ENCODE measurements around the gene CNTN4. TPM values are rescaled to one million over a fixed set of nuclear protein-coding genes. Genes with fewer than 3 reads are reported as not detected.

CNTN4 gene
- total RNA-seq, 3 donors from 2014 or later (not counting 1 experiment from before 2014, with no cell fraction given): not detected

DNA sequence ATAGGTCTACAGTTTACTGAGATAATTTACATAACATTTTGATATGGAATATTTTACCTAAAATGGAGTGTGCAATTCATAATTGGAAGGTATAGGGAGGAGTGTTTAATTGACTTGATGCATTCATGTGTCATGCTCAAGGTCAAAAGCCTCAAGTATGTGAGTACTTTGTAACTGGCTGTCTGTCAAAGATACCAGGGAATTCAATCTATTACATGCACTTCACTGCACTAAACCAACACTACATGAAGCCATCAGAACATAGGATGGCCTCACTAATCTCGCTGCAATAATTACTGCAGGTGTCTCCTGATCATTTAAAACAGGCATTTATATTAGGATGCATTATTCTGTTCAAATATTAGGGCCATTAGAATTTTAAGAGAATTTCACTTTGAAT, 367.2 kb downstream of the CNTN4 start:
- Mint-ChIP-seq H3K4me3 (no peak overlapping the region), H3K4me1 (no peaks in the 10 kb centered on the region), H3K27me3 (ENCODE audit: low read depth in 2 of 2) (no peaks in the 10 kb centered on the region), H3K27ac (no peak overlapping the region), H3K9me3 (peaks cover 8 to 9% of the 10 kb centered on the region in 2 donors), H3K36me3 (peaks cover 6% of the 10 kb centered on the region)
- Histone ChIP-seq H3K36me3 (ENCODE audit: control insufficient read depth, insufficient read depth, low read length) (no peaks in the 10 kb centered on the region), H3K4me1 (ENCODE audit: control insufficient read depth, insufficient read depth, low read length) (no peaks in the 10 kb centered on the region), H3K27me3 (ENCODE audit: control insufficient read depth, insufficient read depth, low read length) (no peaks in the 10 kb centered on the region), H3K4me3 (ENCODE audit: low read length) (no peak overlapping the region), H3K27ac (ENCODE audit: low read length) (no peak overlapping the region), H3K9me3 (ENCODE audit: control insufficient read depth, insufficient read depth, low read length) (no peaks in the 10 kb centered on the region)
- intact Hi-C loops (cut with micrococcal nuclease): no loop called here
- DNase-seq (no peak), ATAC-seq (no peak)
- 83% methylated on average over 1 of the region's 1 CpG for WGBS (ENCODE audit: insufficient coverage)
- TF ChIP-seq, protein P1, sequence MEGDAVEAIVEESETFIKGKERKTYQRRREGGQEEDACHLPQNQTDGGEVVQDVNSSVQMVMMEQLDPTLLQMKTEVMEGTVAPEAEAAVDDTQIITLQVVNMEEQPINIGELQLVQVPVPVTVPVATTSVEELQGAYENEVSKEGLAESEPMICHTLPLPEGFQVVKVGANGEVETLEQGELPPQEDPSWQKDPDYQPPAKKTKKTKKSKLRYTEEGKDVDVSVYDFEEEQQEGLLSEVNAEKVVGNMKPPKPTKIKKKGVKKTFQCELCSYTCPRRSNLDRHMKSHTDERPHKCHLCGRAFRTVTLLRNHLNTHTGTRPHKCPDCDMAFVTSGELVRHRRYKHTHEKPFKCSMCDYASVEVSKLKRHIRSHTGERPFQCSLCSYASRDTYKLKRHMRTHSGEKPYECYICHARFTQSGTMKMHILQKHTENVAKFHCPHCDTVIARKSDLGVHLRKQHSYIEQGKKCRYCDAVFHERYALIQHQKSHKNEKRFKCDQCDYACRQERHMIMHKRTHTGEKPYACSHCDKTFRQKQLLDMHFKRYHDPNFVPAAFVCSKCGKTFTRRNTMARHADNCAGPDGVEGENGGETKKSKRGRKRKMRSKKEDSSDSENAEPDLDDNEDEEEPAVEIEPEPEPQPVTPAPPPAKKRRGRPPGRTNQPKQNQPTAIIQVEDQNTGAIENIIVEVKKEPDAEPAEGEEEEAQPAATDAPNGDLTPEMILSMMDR (IDR thresholded peaks at IDR 0.05): no peak

DNA sequence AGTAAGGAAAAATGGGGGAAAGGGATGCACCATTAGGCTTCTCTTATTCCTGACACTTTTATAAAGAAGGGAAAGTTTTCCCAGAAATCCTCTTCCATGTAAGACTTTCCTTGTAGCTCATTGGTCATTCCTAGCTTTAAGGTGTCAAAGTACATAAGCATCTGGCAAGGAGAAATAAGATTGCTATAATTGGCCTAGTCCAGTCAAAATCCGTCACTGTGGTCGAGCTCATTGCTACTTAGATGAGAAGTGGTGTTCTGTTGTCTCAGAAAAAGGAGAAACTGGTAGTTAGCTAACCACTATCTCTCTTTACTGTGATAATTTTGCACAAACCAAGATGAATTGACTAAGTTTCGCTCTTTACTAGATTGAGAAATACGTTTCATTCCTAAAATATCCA, 370.1 kb downstream of the CNTN4 start:
- H3K27ac Mint-ChIP-seq: no peak overlapping the region
- 100% methylated on average over 2 of the region's 4 CpGs for WGBS (ENCODE audit: insufficient coverage)

DNA sequence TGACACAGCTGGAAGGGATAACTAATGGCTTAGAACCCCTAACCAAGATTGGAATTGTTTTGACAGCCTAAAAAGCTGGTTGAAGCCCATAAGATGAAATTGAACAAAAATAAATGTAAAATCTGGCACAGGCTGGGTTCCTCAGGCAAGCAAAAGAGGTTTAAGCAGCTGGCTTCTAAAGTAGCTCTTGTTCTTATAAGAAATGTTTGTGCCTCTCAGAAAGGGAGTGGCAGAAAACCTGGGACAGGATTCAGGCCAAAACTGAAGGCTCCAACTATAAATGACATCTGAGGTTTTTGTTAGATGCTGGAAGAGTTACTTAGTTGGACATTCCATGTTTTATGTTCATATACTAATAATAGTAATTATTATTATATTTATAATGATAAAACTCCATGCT, 378.3 kb downstream of the CNTN4 start:
- H3K4me1 ChIP-seq (ENCODE audit: control insufficient read depth, insufficient read depth, low read length): no peaks in the 10 kb centered on the region
- peaks cover 4% of the 10 kb centered on the region for H3K9me3 ChIP-seq (ENCODE audit: control insufficient read depth, insufficient read depth, low read length)
- no peak overlapping the region for H3K27ac Mint-ChIP-seq
- H3K4me1 Mint-ChIP-seq: no peaks in the 10 kb centered on the region
- H3K4me3 ChIP-seq (ENCODE audit: low read length): no peak overlapping the region
- H3K27me3 ChIP-seq (ENCODE audit: control insufficient read depth, insufficient read depth, low read length): no peaks in the 10 kb centered on the region
- no peaks in the 10 kb centered on the region for H3K27me3 Mint-ChIP-seq (ENCODE audit: low read depth in 2 of 2)
- H3K36me3 ChIP-seq (ENCODE audit: control insufficient read depth, insufficient read depth, low read length): no peaks in the 10 kb centered on the region
- no peak overlapping the region for H3K27ac ChIP-seq (ENCODE audit: low read length)
- no peak overlapping the region for H3K4me3 Mint-ChIP-seq
- ATAC-seq: no peak
- no peak for DNase-seq
- H3K9me3 Mint-ChIP-seq: peaks cover 12 to 17% of the 10 kb centered on the region in 2 donors
- TF ChIP-seq, protein P1 (IDR thresholded peaks at IDR 0.05): no peak
- intact Hi-C loops (cut with micrococcal nuclease): no loop called here
- H3K36me3 Mint-ChIP-seq: no peaks in the 10 kb centered on the region

More for the DNA sequence above, 370.1 kb downstream of the CNTN4 start:
- peaks cover 4% of the 10 kb centered on the region for H3K9me3 ChIP-seq (ENCODE audit: control insufficient read depth, insufficient read depth, low read length)
- DNase-seq (no peak), ATAC-seq (no peak)
- no peak overlapping the region for H3K4me3 ChIP-seq (ENCODE audit: low read length)
- Mint-ChIP-seq H3K4me3 (no peak overlapping the region), H3K9me3 (peaks cover 10 to 12% of the 10 kb centered on the region in 2 donors), H3K4me1 (no peaks in the 10 kb centered on the region), H3K36me3 (peaks cover 6% of the 10 kb centered on the region), H3K27me3 (ENCODE audit: low read depth in 2 of 2) (no peaks in the 10 kb centered on the region)
- no peaks in the 10 kb centered on the region for H3K36me3 ChIP-seq (ENCODE audit: control insufficient read depth, insufficient read depth, low read length)
- no peaks in the 10 kb centered on the region for H3K4me1 ChIP-seq (ENCODE audit: control insufficient read depth, insufficient read depth, low read length)
- H3K27ac ChIP-seq (ENCODE audit: low read length): no peak overlapping the region
- no peaks in the 10 kb centered on the region for H3K27me3 ChIP-seq (ENCODE audit: control insufficient read depth, insufficient read depth, low read length)
- TF ChIP-seq, protein P1 (IDR thresholded peaks at IDR 0.05): no peak
- intact Hi-C loops (cut with micrococcal nuclease): no loop called here

DNA sequence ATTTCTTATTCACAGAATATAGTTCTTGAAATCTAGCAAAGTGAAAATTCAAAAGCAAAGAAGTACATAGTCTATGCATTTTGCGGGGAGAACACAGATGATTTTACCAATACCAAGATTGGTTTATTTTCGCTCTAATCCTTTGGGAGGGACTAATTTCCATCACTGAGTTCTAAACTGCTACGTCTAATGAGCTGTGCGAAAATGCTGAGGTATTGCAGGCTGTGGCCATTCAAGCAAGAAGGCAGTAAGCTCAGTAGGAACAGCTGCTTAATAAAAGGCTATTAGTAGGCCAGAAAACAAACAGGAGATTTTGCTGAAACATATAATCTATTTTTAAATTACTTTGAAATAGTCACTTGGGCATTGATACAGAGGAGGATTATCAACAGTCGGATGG, 379.0 kb downstream of the CNTN4 start:
- Histone ChIP-seq H3K4me1 (ENCODE audit: control insufficient read depth, insufficient read depth, low read length) (no peaks in the 10 kb centered on the region), H3K27ac (ENCODE audit: low read length) (no peak overlapping the region), H3K27me3 (ENCODE audit: control insufficient read depth, insufficient read depth, low read length) (no peaks in the 10 kb centered on the region), H3K36me3 (ENCODE audit: control insufficient read depth, insufficient read depth, low read length) (no peaks in the 10 kb centered on the region), H3K9me3 (ENCODE audit: control insufficient read depth, insufficient read depth, low read length) (no peaks in the 10 kb centered on the region), H3K4me3 (ENCODE audit: low read length) (no peak overlapping the region)
- no peaks in the 10 kb centered on the region for H3K27me3 Mint-ChIP-seq (ENCODE audit: low read depth in 2 of 2)
- H3K27ac Mint-ChIP-seq: no peak overlapping the region
- no peak for DNase-seq
- TF ChIP-seq, protein P1 (IDR thresholded peaks at IDR 0.05): no peak
- no peak overlapping the region for H3K4me3 Mint-ChIP-seq
- no peaks in the 10 kb centered on the region for H3K4me1 Mint-ChIP-seq
- no peaks in the 10 kb centered on the region for H3K36me3 Mint-ChIP-seq
- ATAC-seq: no peak
- peaks cover 12 to 17% of the 10 kb centered on the region in 2 donors for H3K9me3 Mint-ChIP-seq
- WGBS (ENCODE audit: insufficient coverage): 93% methylated on average over 4 of the region's 5 CpGs
- intact Hi-C loops (cut with micrococcal nuclease): no loop called here
